ENCODE measurements around the gene PCDHGA2.
"Not testable (repeated sequence)": the region's sequence is repeated elsewhere in the genome, so short reads cannot be mapped to it uniquely, and the experiment has no call there.

Gene PCDHGA2

GRCh38 chr5:141349917-141350619 is 11.5 kb downstream of the PCDHGA2 start, which contains the start of gene PCDHGB1:
Gene PCDHGB1, plus strand, starts transcription at chr5:141350099. Its CDS starts 162 bp downstream, at chr5:141350261.
- peak; percentile 48 for DNase-seq

DNA sequence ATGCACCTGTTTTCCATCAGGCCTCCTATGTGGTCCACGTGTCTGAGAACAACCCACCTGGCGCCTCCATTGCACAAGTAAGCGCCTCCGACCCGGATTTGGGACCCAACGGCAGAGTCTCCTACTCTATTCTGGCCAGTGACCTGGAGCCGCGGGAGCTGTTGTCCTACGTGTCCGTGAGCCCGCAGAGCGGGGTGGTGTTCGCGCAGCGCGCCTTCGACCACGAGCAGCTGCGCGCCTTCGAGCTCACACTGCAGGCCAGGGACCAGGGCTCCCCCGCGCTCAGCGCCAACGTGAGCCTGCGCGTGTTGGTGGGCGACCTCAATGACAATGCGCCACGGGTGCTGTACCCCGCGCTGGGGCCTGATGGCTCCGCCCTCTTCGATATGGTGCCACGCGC is 13.0 kb downstream of the PCDHGA2 start:
- DNase-seq: no peak

GRCh38 chr5:141354900-141355469 is 16.4 kb downstream of the PCDHGA2 start, which contains the start of gene PCDHGA4:
Gene PCDHGA4, plus strand, starts transcription at chr5:141355021. Its CDS starts 87 bp downstream, at chr5:141355108.
- peak; percentile 15 for DNase-seq

DNA sequence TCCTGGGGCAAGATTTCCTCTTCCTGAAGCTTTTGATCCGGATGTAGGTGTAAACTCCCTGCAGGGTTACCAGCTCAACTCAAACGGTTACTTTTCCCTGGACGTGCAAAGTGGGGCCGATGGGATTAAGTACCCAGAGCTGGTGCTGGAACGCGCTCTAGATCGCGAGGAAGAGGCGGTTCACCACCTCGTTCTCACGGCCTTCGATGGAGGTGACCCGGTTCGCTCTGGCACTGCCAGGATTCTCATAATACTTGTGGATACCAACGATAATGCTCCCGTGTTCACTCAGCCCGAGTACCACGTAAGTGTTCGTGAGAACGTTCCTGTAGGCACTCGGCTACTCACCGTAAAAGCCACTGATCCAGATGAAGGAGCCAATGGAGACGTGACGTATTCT is 17.1 kb downstream of the PCDHGA2 start:
- no peak for DNase-seq

DNA sequence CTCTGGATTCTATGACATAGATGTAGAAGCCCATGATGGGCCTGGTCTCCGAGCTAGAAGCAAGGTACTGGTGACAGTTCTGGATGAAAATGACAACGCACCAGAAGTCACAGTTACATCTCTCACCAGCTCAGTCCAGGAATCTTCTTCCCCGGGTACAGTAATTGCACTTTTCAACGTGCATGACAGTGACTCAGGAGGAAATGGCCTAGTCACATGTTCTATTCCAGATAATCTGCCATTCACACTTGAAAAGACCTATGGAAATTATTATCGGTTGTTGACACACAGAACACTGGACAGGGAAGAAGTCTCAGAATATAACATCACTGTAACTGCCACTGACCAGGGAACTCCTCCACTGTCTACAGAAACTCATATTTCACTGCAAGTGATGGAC is 17.6 kb downstream of the PCDHGA2 start:
- DNase-seq: no peak

DNA sequence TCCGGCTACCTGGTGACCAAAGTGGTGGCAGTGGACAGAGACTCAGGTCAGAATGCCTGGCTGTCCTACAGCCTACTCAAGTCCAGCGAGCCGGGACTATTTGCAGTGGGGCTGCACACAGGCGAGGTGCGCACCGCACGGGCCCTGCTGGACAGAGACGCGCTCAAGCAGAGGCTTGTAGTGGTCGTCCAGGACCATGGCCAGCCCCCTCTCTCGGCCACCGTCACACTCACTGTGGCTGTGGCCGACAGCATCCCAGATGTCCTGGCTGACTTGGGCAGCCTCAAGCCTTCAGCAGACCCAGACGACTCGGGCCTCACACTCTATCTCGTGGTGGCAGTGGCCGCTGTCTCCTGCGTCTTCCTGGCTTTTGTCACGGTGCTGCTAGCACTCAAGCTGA is 18.4 kb downstream of the PCDHGA2 start:
- no peak for DNase-seq

DNA sequence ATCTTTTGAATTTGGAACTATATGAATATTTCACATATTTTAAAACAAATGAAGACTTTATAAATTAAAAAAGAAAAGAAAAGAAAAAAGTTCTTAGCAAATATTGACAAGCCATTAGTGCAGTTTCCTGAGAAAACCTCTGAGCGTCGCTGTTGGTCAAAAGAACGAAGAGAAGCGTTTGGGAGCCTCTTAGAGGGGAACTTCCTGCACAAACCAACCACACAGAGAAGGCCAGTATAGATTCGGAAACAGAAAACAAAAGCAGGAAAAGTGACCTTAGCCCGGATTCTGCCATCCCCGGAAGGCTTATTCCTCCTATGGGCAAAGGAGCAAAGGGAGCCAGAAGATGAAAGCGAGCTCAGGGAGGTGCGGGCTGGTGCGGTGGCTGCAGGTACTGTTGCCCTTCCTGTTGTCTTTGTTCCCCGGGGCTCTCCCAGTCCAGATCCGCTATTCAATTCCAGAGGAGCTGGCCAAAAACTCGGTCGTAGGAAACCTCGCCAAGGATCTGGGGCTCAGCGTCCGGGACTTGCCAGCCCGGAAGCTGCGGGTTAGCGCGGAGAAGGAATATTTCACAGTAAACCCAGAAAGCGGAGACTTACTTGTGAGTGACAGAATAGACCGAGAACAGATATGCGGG is 21.3 kb downstream of the PCDHGA2 start, which contains the start of gene PCDHGB2:
PCDHGB2 (plus strand) TSS at position 205 of the 637 bp plus-strand sequence; CDS start at position 347, 142 bp downstream.
- DNase-seq: peak; percentile 46

- no peak for DNase-seq
Observed at GRCh38 chr5:141360685-141361084, 22.1 kb downstream of the PCDHGA2 start.

DNA sequence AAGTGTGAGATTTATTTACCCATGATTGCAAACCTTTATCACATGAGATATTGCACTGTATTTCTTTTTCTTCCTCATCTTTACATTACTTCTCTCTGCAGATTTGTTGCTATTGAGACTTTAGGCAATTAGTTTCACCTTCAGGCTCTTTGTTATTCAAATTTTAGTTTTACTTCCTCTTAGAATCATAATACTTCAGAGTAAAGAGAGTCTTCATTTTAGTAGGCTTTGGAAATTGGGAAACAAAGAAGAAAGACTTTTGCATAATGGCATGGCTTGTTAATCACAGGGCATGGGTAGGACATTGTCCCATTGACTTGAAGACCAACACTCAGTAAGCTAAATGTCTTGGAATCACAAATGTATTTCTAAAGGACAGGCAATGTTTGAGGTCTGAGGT is 24.2 kb downstream of the PCDHGA2 start:
- no peak for DNase-seq

GRCh38 chr5:141363952-141364660 is 25.5 kb downstream of the PCDHGA2 start, which contains the start of gene PCDHGA5:
Gene PCDHGA5, plus strand, starts transcription at chr5:141364162. Its CDS starts 169 bp downstream, at chr5:141364331.
- no peak for DNase-seq

GRCh38 chr5:141366016-141366896 is 27.7 kb downstream of the PCDHGA2 start:
- DNase-seq: no peak

DNA sequence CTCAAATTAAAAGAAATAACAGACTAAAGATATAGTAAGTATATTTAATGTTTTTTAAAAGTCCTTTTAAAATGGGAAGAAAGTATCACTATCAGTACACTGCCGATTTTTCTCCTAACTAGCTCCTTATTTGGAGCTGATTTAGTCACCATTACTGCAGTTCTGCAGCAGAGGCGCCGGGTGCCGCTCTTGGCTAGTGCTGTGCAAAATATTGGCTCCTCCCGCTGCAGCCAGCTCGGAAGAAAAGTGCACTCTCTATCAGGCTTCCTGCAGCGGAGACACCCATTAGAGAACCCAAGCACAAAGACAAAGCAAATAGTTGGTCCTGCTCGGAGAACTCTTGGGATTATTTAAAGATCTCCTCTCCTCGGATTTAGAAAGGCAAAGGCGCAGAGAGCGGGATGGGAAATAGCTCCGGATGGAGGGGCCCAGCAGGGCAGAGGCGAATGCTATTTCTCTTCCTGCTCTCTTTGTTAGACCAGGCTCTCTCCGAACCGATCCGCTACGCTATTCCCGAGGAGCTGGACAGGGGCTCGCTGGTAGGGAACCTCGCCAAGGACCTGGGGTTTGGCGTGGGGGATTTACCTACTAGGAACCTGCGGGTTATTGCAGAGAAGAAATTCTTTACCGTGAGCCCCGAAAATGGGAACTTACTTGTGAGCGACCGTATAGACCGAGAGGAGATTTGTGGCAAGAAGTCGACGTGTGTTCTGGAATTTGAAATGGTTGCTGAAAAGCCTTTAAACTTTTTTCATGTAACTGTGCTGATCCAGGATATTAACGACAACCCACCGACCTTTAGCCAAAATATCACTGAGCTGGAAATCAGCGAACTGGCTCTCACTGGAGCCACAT is 31.7 kb downstream of the PCDHGA2 start, which contains the start of gene PCDHGB3:
PCDHGB3 (plus strand) TSS at position 249 of the 855 bp plus-strand sequence; CDS start at position 402, 153 bp downstream.
- peak; percentile 52 for DNase-seq

GRCh38 chr5:141371572-141372475 is 33.3 kb downstream of the PCDHGA2 start:
- no peak for DNase-seq

DNA sequence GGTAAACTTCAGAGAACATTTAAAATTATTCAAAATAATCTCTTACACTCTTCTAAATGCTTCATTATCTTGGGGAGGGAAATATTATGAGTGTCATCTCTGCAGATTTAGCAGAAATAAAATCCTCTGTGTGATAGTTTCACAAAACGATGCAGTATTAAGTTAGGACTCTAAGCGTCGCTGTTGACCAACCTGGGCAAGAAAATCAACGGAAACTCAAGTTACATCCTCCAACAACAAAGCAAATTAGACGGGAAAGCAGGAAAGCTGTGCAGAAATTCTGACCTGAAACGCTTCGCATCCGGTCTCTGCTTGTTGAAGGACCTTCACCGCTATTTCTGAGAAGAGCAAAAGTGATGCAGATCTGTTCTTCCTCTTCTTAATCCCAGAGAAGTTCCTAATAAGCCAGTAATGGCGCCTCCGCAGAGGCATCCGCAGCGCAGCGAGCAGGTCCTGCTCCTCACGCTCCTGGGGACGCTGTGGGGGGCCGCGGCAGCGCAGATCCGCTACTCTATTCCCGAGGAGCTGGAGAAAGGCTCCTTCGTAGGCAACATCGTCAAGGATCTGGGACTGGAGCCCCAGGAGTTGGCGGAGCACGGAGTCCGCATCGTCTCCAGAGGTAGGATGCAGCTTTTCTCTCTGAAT is 35.2 kb downstream of the PCDHGA2 start, which contains the start of gene PCDHGA6:
PCDHGA6 (plus strand) TSS at position 219 of the 645 bp plus-strand sequence; CDS start at position 412, 193 bp downstream.
- peak; percentile 13 for DNase-seq

DNA sequence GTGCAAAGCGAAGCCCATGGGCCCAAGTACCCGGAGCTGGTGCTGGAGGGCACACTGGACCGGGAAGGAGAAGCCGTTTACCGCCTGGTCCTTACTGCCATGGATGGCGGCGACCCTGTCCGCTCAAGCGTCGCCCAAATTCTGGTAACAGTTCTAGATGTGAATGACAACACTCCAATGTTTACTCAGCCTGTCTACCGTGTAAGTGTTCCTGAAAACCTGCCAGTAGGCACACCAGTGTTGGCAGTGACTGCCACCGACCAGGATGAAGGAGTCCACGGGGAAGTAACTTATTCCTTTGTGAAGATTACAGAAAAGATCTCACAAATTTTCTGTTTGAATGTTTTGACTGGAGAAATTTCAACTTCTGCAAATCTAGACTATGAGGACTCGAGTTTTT is 36.1 kb downstream of the PCDHGA2 start:
- DNase-seq: no peak

- not testable (repeated sequence) for DNase-seq
Observed at GRCh38 chr5:141375444-141376155, 37.0 kb downstream of the PCDHGA2 start.

DNA sequence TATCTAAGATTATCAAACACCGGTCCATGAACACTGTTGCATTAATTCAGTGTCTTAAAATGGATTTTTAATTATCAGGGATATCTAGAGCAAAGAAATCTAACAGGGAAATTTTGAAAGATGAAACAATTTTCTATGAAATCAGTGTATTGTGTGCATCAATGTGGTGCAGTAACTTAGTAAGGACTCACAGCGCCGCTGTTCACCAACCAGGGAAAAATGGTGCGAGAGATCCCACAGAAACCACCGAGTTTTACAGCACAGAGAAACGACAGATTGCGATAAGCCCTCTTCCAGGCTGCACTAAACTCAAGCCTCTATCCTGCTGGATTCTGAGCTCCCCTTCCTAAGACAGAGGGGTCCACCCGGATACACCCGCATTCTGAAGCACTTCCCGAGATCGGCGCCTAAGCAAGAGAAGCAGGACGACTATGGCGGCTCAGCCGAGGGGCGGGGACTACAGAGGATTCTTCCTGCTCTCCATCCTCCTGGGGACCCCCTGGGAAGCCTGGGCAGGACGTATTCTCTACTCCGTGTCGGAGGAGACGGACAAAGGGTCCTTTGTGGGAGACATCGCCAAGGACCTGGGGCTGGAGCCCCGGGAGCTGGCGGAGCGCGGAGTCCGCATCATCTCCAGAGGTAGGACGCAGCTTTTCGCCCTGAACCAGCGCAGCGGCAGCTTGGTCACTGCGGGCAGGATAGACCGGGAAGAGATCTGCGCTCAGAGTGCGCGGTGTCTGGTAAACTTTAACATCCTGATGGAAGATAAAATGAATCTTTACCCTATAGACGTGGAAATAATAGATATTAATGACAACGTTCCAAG is 44.1 kb downstream of the PCDHGA2 start, which contains the start of gene PCDHGA7:
PCDHGA7 (plus strand) TSS at position 274 of the 826 bp plus-strand sequence; CDS start at position 432, 158 bp downstream.
- peak; percentile 10 for DNase-seq

All from CD4-positive, alpha-beta T cell treated with Interleukin-17A for 1 hour (primary cell).